HG03108 (cell line): Measurements from ENCODE around the gene AGO3.
"Not testable (repeated sequence)": the region's sequence is repeated elsewhere in the genome, so short reads cannot be mapped to it uniquely, and the experiment has no call there.

Experiments
- ATAC-seq: cut with Tn5 transposase; IDR thresholded peaks from one replicate; pipeline ENCODE4 v1.9.1; 2021; ENCODE audit warnings: moderate library complexity; ENCODE audit not compliant: unreplicated experiment

The AGO3 gene

DNA sequence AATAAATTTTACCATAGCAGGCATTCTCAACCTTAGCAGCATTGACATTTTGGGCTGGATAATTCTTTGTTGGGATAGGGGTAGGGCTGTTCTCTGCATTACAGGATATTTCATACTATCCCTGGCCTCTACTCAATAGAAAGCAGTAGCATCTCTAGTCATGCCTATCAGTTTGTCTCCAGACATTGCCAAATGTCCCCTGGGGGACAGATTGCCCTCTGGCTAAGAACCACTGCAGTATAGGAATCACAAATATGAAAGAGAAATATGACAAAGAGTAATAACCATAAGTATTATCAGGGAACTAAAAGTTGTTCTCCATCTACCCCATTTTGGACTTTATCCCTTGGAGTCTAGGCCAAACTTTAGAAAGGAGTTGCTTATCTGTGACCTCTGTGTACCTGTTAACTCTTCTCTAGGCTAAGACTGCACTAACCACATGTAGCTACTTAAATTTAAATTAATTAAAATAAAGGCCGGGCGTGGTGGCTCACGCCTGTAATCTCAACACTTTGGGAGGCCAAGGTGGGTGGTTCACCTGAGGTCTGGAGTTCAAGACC is 76.1 kb downstream of the AGO3 start:
- no peak for ATAC-seq

DNA sequence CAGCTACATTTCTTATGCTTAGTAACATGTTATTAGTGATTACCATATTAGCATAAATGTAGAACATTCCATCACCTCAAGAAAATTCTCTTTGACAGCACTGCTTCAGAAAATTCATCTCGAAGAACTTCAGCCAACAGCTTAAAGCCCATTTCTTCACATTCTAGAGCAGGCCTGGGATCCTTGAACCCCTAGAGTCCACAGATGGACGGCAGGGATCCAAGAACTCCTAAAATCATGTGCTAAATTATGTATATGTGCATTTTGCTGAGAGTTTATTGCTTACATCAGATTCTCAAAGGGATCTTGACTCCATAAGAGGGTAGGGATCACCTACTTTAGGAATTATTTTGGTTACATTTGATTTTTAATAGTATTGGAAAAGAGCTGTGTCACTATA is 76.8 kb downstream of the AGO3 start:
- no peak for ATAC-seq

DNA sequence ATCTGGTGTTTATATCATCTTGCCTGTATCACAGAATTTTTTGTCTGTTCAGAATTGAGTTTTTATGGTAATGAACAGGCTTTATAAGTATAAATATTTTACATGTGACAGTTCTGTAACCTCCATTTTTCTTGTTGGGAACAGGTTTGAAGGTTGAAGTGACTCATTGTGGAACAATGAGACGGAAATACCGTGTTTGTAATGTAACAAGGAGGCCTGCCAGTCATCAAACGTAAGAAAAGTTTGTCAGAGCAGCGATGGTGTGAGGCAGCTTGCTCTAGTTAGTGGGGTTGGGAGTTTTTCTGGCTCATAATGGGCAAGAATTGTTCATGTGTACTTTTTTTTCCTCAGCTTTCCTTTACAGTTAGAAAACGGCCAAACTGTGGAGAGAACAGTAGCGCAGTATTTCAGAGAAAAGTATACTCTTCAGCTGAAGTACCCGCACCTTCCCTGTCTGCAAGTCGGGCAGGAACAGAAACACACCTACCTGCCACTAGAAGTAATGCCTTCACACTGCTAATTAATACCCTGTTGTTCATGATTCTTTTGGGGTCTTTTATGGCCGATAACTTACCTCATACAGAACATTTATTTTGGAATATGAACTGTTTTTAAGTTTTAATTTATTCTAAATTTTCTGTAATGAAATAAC is 77.8 kb downstream of the AGO3 start:
- ATAC-seq: no peak

DNA sequence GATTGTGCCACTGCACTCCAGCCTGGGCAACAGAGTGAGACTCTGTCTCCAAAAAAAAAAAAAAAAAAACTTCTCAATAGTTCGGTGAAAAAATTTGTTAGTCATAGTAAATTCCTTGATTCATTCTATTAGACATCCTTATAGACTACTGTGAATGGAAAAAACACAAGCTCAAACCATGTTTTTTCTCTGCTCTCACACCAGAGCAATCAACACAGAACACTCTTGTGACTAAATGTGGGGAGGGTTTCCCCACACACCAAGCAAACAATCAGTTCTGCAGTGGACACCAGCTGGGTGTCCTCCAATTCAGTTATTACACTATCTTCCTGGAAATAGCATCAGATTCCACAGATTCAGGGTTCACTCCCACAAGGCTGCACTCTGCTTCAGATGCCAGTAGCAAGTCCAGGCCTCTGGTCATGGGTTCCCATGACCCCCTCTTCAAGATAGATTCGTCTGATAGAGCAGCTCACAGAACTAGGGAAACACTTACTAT is 83.9 kb downstream of the AGO3 start:
- ATAC-seq: no peak

DNA sequence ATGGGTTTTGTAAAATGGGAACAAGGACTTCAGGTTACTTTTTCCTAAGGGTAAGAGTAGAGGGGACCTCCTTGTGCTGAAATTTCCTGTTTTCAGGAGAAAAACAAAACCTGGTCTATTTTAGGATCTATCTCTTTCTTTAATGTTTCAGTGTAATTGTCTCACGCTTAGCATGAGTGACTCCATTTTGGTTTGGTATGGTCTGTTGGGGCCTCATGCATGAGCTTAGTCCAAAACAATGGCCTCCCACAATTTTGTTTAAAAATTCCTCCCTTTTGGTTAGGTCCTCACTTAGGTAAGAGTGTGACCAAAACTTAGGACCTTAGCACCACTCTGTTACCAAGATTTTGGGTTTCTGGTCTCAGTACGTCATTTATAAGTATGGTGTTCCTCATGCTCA is 85.8 kb downstream of the AGO3 start:
- ATAC-seq: no peak

DNA sequence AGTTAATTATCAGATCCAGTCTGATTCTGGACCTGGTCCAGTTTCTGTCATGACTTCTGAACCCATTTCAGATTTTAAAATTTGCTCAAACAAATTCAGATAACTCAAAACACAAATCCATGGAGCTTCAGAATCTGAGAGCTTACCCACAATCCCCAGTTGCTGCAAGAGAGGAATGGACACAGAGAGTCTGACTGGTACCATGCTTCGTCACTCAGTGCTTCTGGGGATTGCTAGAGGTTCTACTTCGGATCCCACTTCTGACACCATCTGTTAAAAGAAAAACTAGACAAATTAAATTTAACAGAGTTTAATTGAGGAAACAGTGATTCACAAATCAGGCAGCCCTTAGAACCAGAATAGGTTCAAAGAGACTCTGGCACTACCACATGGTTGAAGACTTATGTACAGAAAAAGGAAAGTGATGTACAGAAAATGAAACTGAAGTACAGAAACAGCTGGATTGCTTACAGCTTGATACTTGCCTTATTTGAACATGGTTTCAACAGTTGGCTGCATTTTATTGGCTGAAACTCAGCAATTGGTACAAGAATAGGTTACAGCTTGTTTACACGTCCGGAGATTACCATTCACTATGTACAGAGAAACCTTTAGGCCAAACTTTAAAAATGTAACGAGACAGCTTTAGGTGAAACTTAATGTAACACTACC is 92.3 kb downstream of the AGO3 start:
- ATAC-seq: no peak

DNA sequence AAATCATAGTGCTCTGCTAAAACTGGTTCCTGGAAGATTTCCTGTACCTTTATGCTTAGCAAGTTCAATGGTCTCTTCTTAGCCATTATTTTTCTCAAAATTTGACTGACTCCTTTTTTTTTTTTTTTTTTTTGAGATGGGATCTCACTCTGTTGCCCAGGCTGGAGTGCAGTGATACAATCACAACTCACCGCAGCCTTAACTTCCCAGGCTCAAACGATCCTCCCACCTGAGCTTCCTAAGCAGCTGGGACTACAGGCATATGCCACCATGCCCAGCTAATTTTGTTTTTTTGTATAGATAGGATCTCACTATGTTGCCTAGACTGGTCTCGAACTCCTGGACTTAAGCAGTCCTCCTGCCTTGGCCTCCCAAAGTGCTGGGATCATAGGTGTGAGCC is 93.1 kb downstream of the AGO3 start:
- ATAC-seq: not testable (repeated sequence)

DNA sequence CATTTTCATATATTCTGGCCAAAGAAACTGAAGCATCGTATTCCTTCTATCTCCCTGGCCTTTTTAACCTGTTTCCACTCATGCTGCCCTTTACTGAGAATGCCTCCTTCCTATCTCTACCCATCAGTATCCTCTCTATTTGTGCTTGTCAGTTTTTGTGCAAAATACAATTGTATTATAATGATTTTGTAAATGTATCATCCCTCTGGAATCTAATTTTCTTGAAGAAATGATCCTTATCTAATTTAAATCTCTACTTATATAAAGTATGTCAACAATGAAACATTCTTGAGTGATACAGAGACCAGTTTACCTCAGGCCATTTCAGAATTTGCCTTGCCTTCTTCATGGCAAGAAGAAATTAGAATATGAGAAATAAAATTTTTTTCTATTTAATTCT is 93.9 kb downstream of the AGO3 start:
- no peak for ATAC-seq

DNA sequence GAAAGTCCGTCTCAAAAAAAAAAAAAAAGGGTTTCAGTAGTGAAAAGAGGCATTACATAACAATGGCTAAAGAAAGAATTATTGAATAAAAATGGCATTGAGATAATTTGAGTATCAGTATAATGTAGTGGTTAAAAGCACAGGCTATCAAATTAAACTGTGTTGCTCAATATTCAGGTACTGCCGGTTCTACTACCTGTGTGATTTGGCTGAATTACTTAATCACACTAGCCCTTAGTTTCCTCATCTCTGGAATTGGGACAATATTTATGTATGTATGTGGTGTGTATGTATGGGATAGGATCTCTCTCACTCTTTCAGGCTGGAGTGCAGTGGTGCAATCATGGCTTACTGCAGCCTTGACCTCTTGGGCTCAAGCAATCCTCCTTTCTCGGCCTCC is 96.9 kb downstream of the AGO3 start:
- ATAC-seq: no peak

DNA sequence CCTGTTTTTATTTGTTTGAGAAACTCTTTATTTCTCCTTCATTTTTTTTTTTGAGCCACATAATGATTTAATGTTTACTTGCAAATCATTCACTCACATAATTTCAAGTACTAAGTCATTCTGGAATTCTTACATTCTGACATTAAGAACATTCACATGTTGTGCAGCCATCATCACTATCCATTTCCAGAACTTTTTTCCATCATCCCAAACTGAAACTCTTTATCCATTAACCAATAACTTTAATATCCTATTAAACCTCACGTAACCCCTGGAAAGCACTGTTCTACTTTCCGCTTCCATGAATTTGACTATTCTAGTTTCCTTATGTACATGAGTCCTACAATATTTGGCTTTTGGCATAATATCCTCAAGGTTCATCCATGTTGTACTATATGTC is 100.5 kb downstream of the AGO3 start:
- no peak for ATAC-seq

DNA sequence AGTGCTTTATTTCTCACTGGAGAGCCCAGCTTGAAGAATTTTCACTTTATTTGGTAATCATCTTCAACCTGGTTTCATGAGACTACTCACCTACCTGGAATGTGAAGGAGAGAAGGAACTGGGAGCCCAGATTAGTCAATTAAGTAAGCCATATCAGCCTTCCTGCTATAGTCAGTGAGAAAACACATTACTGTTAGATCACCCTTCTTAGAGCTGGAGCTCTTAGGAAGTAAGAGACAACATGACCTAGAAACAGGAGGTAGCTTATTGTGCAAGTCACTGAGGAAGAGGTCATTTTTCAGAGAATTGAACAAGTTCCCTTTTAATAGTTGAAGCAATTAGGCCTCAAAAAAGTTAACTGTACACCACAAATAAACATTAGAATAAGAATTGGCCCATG is 103.8 kb downstream of the AGO3 start:
- no peak for ATAC-seq

DNA sequence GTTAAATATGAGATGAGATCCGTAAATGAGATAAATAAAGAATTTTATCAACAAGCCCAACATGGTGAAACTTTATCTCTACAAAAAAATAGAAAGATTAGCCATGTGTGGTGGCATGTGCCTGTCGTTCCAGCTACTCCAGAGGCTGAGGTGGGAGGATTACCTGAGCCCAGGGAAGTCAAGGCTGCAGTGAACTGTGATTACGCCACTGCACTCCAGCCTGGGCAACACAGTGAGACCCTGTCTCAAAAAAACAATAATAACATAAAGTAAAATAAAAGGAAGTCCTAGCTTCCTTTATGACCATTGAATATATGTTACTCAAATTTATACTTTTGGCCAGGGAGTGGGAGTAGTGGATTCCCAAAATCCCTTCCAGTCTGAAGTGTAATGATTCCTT is 104.2 kb downstream of the AGO3 start:
- no peak for ATAC-seq

DNA sequence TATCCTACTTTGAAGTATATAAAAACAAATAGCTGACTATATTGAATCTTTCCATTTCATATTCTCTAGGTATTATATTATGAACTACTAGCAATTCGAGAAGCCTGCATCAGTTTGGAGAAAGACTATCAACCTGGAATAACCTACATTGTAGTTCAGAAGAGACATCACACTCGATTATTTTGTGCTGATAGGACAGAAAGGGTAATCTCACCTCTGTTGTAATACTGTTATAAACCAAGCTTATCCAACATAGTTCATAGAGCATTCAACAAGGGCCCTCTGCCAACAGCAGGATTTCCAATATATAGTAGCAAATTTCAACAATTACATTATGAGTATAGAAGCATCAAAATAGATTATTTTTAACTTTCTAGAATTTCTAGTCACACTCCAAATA is 109.3 kb downstream of the AGO3 start:
- no peak for ATAC-seq

DNA sequence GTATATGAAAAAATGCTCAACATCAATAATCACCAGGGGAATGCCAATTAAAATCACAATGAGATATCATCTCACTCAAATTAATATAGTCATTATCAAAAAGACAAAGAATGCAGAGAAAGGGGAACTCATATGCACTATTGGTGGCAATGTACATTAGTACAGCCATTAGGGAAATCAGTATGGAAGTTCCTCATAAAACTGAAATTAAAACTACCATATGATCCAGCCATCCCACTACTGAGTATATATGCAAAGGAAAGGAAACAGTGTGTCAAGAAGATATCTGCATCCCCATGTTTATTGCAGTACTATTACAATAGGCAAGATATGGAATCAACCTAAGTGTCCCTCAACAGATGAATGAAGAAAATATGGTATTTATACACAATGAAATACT is 120.9 kb downstream of the AGO3 start:
- no peak for ATAC-seq

DNA sequence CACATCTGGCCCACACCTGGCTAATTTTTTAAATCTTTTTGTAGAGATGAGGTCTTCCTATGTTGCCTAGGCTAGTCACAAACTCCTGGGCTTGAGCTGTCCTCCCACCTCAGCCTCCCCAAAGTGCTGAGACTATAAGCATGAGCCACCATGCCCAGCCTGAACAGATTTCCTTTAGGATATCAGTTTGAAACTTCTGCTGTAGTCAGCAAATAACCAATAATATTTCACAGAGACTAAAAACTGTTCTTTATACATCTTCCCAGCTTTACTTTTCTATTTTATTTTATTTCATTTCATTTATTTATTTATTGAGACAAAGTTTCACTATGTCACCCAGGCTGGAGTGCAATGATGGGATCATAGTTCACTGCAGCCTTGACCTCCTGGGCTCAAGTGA is 123.1 kb downstream of the AGO3 start:
- ATAC-seq: no peak

DNA sequence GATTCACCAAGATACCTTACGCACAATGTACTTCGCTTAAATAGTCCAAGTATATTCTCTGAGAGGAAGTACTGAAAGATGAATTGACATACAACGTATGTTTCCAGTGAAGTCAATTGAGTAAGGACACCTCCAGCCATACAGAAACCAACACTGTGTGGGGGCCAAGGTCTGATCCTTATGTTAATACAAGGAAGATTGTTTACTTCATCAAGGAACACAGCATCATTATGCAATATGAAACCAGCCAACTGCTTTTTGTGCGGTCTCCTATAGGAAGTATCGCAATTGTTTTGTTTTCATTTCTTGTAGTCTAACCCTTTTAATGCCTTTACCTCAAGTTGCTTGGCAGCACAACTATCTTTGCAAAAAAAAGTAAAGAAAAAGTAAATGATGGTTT is 124.8 kb downstream of the AGO3 start:
- ATAC-seq: no peak

DNA sequence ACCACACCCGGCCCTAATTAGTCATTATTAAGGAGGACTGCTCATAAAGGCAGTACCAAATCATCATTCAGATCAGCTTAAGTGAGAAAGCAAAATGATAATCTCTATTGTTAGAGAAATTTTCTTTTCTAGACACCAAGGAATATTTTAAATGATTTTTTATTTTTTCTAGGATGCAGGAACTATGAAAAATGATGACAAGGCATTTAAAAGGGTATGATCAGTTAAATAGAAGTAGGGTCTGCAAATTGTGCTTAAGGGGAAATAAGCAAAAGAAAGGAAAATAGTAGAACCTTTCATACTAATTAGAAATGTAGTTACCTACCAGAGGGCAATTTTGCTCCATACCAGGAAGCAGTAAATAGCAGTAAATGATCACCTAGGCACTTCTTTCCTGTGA is 131.4 kb downstream of the AGO3 start:
- ATAC-seq: no peak

DNA sequence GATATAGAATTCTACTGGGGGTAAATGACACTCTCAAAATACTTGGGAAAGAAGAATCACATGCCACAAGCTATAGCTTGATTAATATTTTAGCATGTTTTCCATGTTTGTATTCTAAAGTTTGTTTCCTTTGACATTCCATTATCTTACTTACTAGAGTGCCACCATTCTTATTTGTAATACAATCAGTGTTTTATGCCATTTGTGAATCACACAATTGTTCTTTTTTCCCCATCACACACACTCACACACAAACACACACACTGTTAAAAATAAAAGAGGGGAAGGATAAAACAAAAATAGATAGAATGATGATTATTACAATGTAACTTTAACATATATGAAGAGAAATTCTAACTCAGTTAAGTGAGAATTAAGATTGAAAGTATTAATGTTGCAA is 137.0 kb downstream of the AGO3 start:
- ATAC-seq: no peak

DNA sequence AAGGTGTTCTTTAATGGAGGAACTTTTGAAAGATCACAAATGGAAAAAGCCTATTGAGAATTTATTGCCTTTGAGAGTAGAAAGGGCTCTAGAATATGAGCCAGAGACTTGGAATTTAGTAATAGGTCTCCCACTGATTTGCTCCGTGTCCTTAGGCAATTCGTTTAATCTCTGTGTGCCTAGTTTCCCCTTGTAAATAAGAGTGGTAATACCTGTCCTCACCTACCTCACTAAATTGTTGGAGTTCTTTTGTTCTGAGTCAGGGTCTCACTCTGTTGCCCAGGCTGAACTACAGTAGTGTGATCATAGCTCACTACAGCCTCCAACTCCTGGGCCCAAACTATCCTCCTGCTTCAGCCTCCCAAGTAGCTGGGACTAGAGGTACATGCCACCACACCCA is 138.0 kb downstream of the AGO3 start:
- ATAC-seq: no peak

DNA sequence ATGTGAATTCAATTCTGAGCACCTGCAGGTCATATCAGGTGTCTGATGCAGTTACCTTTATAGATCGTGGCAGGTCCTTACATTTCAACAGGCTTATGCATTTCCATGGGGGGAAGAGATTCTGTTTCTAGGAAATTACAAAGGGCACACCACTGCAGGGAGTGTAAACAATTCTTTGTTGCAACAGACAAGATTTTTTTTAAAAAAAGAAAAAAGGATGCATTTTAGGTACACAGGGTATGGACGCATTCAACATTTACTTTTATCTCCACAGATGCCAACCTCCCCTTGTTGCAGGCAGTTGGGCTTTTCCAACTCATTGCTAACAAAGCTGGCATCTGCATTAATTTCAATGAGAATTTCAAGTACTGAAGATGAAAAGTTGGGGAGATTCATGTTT is 139.4 kb downstream of the AGO3 start:
- ATAC-seq: no peak

DNA sequence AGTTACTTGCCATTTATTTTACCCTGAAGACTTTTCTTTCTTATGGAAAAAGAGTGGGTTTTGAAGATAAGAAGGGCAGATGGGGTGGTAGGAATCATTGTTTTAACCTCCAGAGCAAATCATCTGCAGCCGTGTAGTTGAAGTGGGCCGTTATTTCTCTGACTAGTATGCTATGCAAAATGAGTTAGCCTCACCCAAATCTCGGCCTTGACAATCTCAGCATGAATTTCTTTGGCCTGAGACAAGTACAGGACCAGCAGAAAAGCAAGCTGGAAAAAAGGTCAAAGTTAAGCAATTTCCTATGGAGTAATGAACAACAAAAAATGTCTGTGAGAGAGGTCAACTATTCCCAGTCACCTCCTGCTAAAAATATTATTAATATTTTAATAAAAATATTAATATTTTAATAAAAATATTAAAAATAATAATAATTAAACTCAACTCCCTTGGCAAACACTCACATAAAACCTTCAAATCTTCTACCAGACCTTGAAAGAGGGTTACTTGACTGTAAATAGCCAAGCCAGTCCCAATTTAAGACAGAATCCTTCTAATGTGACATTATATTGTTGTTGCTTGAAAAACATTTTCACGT is 146.2 kb downstream of the AGO3 start:
- no peak for ATAC-seq

DNA sequence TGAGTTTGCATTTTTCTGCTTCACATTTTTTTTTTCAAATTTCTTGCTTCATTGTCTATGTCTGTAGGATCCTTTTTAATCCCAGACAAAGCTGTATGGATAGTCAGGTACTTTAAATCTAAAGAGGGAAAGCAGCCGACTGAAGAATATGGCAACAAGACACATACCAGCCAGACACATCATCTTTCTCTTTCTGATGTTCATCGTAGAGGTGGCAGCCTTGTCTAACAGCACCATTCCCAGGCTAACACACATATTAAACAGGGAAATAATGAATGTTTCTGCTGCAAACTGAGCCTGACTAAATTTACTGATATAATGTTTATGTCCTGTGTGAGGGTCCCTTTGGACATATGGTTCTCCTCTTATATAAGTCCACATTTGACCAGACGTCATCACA is 149.3 kb downstream of the AGO3 start:
- no peak for ATAC-seq
